ENCODE results near the gene NKD2.

The NKD2 gene

GRCh38 chr5:1065891-1066650, 57.5 kb downstream of the NKD2 start:
- TF ChIP-seq CTCF (IDR thresholded peaks at IDR 0.05; ENCODE audit: low read depth, low read length) = no peak
- no peaks in the 10 kb centered on the region for H3K4me1 ChIP-seq
- no peaks in the 10 kb centered on the region for H3K9me3 ChIP-seq
- H3K4me3 ChIP-seq (ENCODE audit: low read depth, low read length) = no peak overlapping the region
- DNase-seq = no peak
- H3K27me3 ChIP-seq = no peaks in the 10 kb centered on the region
- no peaks in the 10 kb centered on the region for H3K36me3 ChIP-seq

GRCh38 chr5:1066676-1067075, 58.1 kb downstream of the NKD2 start:
- Histone ChIP-seq H3K27me3 (no peaks in the 10 kb centered on the region), H3K9me3 (no peaks in the 10 kb centered on the region), H3K4me1 (no peaks in the 10 kb centered on the region), H3K36me3 (no peaks in the 10 kb centered on the region), H3K4me3 (ENCODE audit: low read depth, low read length) (no peak overlapping the region)
- no peak for TF ChIP-seq CTCF (IDR thresholded peaks at IDR 0.05; ENCODE audit: low read depth, low read length)
- no peak for DNase-seq

GRCh38 chr5:1067141-1068121, 58.8 kb downstream of the NKD2 start:
- no peak overlapping the region for H3K4me3 ChIP-seq (ENCODE audit: low read depth, low read length)
- no peaks in the 10 kb centered on the region for H3K9me3 ChIP-seq
- no peak for DNase-seq
- no peak for TF ChIP-seq CTCF (IDR thresholded peaks at IDR 0.05; ENCODE audit: low read depth, low read length)
- H3K36me3 ChIP-seq = no peaks in the 10 kb centered on the region
- H3K4me1 ChIP-seq = no peaks in the 10 kb centered on the region
- no peaks in the 10 kb centered on the region for H3K27me3 ChIP-seq

- Histone ChIP-seq H3K4me1 (no peaks in the 10 kb centered on the region), H3K9me3 (no peaks in the 10 kb centered on the region), H3K36me3 (no peaks in the 10 kb centered on the region), H3K27me3 (no peaks in the 10 kb centered on the region), H3K4me3 (ENCODE audit: low read depth, low read length) (no peak overlapping the region)
- DNase-seq = no peak
- TF ChIP-seq CTCF (IDR thresholded peaks at IDR 0.05; ENCODE audit: low read depth, low read length) = no peak
Observed at GRCh38 chr5:1068204-1068894, 59.7 kb downstream of the NKD2 start.

GRCh38 chr5:1068895-1069719, 60.5 kb downstream of the NKD2 start:
- DNase-seq = no peak
- H3K9me3 ChIP-seq = no peaks in the 10 kb centered on the region
- no peaks in the 10 kb centered on the region for H3K27me3 ChIP-seq
- H3K4me1 ChIP-seq = no peaks in the 10 kb centered on the region
- H3K36me3 ChIP-seq = no peaks in the 10 kb centered on the region
- no peak overlapping the region for H3K4me3 ChIP-seq (ENCODE audit: low read depth, low read length)
- TF ChIP-seq CTCF (IDR thresholded peaks at IDR 0.05; ENCODE audit: low read depth, low read length) = no peak

All from BE2C (cell line).